Activated CD4-positive, alpha-beta T cell treated with anti-CD3 and anti-CD28 coated beads for 36 hours (primary cell): Measurements from ENCODE around the gene NIF3L1. TPM values are rescaled to one million over a fixed set of nuclear protein-coding genes. Genes with fewer than 3 reads are reported as not detected.
"Not testable (repeated sequence)": the region's sequence is repeated elsewhere in the genome, so short reads cannot be mapped to it uniquely, and the experiment has no call there.

Experiments used
- ATAC-seq: fragments of 200-7000 bp; cut with Tn5 transposase; one replicate; pipeline ENCODE4 v1.10.0; 2021; ENCODE audit warnings: mild to moderate bottlenecking, moderate library complexity
- CTCF ChIA-PET: fragments of 350-600 bp; sonication (Branson Sonifier 250); formaldehyde crosslinking; loops from one replicate; lab custom pipeline; 2021; ENCODE audit warnings: antibody characterized with exemption; lab: Charles Lee
- POLR2A ChIA-PET: fragments of 350-600 bp; sonication (Branson Sonifier 250); formaldehyde crosslinking; loops from one replicate; lab custom pipeline; 2021; ENCODE audit warnings: antibody characterized with exemption, inconsistent platforms; lab: Charles Lee
- DNase-seq: peaks from one replicate; pipeline ENCODE4 v3.0.0-alpha.2; 2020
- H3K27ac Mint-ChIP-seq: one replicate; pipeline ENCODE4 v1.8.0; 2021; ENCODE audit warnings: mixed read lengths
- H3K27me3 Mint-ChIP-seq: one replicate; pipeline ENCODE4 v1.8.0; 2021; ENCODE audit warnings: mixed read lengths
- H3K36me3 Mint-ChIP-seq: one replicate; pipeline ENCODE4 v1.8.0; 2021; ENCODE audit warnings: low read depth, mixed read lengths
- H3K4me1 Mint-ChIP-seq: one replicate; pipeline ENCODE4 v1.8.0; 2021; ENCODE audit warnings: mixed read lengths
- H3K4me3 Mint-ChIP-seq: one replicate; pipeline ENCODE4 v1.8.0; 2021; ENCODE audit warnings: mild to moderate bottlenecking, moderate library complexity, mixed read lengths
- H3K9me3 Mint-ChIP-seq: one replicate; pipeline ENCODE4 v1.8.0; 2021; ENCODE audit warnings: low read depth, mixed read lengths
- intact Hi-C, 2 experiments: fragments of 100-400 bp; cut with DNase I in 1 of 2; cut with micrococcal nuclease in 1 of 2; formaldehyde crosslinking; loops; one replicate each; pipeline versions ENCODE4 v1.14.2 to v1.15.1; 2022 to 2024; cut with DNase I, micrococcal nuclease
- total RNA-seq, 2 experiments: library from RNA; stranded (reverse); gene quantifications; one replicate each; pipeline ENCODE4 v1.2.3, GENCODE V29; 2021

The NIF3L1 gene
- total RNA-seq, 2 experiments from 2014 or later, result 37.0 to 47.7 TPM

DNA sequence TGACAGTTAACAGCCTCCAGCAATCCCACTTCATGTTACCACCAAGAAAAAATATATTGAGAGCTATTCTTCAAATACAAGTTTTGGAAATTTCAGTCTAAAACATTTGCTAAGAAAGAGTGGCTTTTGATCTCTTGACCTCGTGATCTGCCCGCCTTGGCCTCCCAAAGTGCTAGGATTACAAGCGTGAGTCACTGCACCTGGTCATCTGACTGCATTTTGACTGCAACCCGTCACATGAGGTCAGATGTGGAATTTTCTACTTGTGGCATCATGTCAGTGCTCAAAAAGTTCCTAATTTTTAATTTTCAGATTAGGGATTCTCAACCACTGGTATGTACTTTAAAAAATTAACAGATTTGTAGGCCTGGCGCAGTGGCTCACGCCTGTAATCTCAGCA, 15.6 kb upstream of the NIF3L1 start:
- CTCF ChIA-PET, result interaction anchor here (0.6 kb wide), 1 partner anchor 56 kb away, joined by 4 read pairs; no protein-coding TSS in a partner anchor

DNA sequence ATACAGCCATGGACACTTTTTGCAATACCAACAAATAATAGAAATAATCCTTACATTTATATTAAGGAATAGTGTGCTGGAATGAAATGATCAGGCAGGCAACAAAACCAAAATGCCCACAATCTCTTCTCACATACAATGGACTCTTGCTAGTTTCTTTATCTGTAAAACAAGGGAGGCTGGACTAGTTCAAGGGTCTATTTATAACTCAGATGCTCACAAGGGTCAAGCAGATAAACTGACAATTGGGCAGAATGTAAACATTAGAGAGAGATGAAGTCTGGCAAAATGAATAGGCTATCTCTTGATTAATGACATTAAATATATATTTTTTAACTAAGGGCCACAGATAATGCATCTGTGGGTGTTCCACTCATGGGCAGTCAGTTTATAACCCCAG, 11.7 kb upstream of the NIF3L1 start:
- no peak overlapping the region for H3K4me3 Mint-ChIP-seq
- CTCF ChIA-PET, result interaction anchor here (0.9 to 1.3 kb wide), 2 partner anchors 9 to 282 kb away, joined by 3 to 6 read pairs; no protein-coding TSS in a partner anchor
- no peaks in the 10 kb centered on the region for H3K9me3 Mint-ChIP-seq
- DNase-seq (no peak), ATAC-seq (no peak)
- no peaks in the 10 kb centered on the region for H3K27me3 Mint-ChIP-seq
- POLR2A ChIA-PET, result interaction anchor here (0.6 to 0.7 kb wide), 2 partner anchors 13 to 32 kb away, joined by 3 to 4 read pairs; partner anchors contain the start of gene CLK1
- intact Hi-C loops, result no loop called here
- no peak overlapping the region for H3K27ac Mint-ChIP-seq
- peaks cover 52% of the 10 kb centered on the region for H3K36me3 Mint-ChIP-seq
- H3K4me1 Mint-ChIP-seq, result peaks cover 7% of the 10 kb centered on the region

More for the DNA sequence above, 15.6 kb upstream of the NIF3L1 start:
- POLR2A ChIA-PET, result no interaction called here
- DNase-seq (no peak), ATAC-seq (no peak)
- H3K36me3 Mint-ChIP-seq, result peaks cover 33% of the 10 kb centered on the region
- intact Hi-C loops, result no loop called here
- no peaks in the 10 kb centered on the region for H3K9me3 Mint-ChIP-seq
- H3K27me3 Mint-ChIP-seq, result no peaks in the 10 kb centered on the region
- H3K4me1 Mint-ChIP-seq, result peaks cover 4% of the 10 kb centered on the region
- no peak overlapping the region for H3K4me3 Mint-ChIP-seq
- H3K27ac Mint-ChIP-seq, result no peak overlapping the region

DNA sequence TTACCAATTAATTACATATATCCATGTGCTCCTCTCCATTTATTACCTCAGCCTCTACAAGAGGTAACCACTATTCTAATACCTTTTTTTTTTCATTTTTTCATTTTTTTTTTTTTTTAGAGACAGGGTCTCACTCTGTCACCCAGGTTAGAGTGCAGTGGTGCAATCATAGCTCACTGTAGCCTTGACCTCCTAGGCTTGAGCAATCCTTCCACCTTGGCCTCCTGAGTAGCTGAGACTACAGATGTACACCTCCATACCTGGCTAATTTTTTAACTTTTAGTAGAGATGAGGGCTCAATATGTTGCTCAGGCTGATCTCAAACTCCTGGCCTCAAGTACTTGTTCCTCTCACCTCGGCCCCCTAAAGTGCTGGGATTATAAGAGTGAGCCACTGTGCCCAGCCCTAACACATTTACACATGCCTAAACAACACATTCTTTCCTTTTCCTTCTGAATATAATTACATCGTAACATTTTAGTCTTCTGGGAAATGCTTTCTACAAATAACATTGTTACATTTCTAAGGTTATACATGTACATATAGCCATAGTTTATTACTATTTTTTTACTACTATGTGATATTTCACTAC, 10.8 kb upstream of the NIF3L1 start:
- H3K4me3 Mint-ChIP-seq, result no peak overlapping the region
- no peaks in the 10 kb centered on the region for H3K27me3 Mint-ChIP-seq
- no peak overlapping the region for H3K27ac Mint-ChIP-seq
- ChIA-PET CTCF (interaction anchor here (0.7 to 1.3 kb wide), 4 partner anchors 9 to 281 kb away, joined by 3 to 6 read pairs (median 3); no protein-coding TSS in a partner anchor), POLR2A (interaction anchor here (0.6 to 0.7 kb wide), 2 partner anchors 14 to 31 kb away, joined by 3 to 4 read pairs; partner anchors contain the start of gene CLK1)
- H3K36me3 Mint-ChIP-seq, result peaks cover 54% of the 10 kb centered on the region
- peaks cover 7% of the 10 kb centered on the region for H3K4me1 Mint-ChIP-seq
- DNase-seq (no peak), ATAC-seq (no peak)
- no peaks in the 10 kb centered on the region for H3K9me3 Mint-ChIP-seq
- intact Hi-C loops, result no loop called here

DNA sequence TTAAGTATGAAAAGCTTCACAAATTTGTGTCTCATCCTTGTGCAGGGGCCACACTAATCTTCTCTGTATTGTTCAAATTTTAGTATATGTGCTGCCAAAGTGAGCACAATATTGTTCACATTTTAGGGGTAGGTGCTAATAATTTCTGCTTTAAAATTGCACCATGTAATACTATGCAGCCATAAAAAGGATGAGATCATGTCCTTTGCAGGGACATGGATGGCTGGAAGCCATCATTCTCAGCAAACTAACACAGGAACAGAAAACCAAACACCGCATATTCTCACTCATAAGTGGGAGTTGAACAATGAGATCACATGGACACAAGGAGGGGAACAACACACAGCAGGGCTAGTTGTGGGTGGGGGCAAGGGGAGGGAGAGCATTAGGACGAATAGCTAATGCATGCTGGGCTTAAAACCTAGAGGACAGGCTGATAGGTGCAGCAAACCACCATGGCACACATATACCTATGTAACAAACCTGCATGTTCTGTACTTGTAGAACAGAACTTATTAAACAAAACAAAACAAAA, 7.4 kb upstream of the NIF3L1 start:
- DNase-seq, intact Hi-C loops, H3K4me3 Mint-ChIP-seq, H3K27ac Mint-ChIP-seq, ATAC-seq, H3K27me3 Mint-ChIP-seq, CTCF ChIA-PET, POLR2A ChIA-PET, H3K9me3 Mint-ChIP-seq: not testable (repeated sequence)
- Mint-ChIP-seq H3K4me1 (peaks cover 14% of the 10 kb centered on the region), H3K36me3 (peaks cover 50% of the 10 kb centered on the region)

DNA sequence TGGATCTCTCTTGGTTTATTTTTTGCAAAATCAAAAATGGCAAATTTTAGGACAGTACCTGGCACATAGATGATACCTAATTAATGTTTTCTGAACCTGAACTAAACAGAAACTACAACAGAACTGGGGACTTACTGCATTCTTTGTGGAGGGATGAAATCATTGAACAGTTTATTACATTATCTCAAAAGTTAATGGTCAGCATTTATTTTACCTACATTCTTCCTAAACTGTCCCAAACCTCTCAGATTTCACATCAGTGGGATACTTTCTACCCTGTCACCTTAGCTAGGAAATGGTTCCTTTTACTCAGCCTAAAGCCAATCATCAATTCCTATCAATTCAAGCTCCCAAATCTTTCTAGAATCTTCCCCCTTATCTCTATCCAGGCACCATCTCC, 10.3 kb downstream of the NIF3L1 start:
- ATAC-seq (no peak), DNase-seq (no peak)
- POLR2A ChIA-PET, result no interaction called here
- Mint-ChIP-seq H3K4me3 (no peak overlapping the region), H3K27me3 (no peaks in the 10 kb centered on the region), H3K36me3 (peaks cover 50% of the 10 kb centered on the region), H3K4me1 (peaks cover 2% of the 10 kb centered on the region), H3K27ac (peak overlapping the region; percentile 40), H3K9me3 (no peaks in the 10 kb centered on the region)
- CTCF ChIA-PET, result interaction anchor here (0.8 to 4.3 kb wide), 3 partner anchors 10 to 333 kb away, joined by 5 to 25 read pairs (median 5); partner anchors contain the start of genes NIF3L1 and PPIL3
- intact Hi-C loops, result no loop called here

DNA sequence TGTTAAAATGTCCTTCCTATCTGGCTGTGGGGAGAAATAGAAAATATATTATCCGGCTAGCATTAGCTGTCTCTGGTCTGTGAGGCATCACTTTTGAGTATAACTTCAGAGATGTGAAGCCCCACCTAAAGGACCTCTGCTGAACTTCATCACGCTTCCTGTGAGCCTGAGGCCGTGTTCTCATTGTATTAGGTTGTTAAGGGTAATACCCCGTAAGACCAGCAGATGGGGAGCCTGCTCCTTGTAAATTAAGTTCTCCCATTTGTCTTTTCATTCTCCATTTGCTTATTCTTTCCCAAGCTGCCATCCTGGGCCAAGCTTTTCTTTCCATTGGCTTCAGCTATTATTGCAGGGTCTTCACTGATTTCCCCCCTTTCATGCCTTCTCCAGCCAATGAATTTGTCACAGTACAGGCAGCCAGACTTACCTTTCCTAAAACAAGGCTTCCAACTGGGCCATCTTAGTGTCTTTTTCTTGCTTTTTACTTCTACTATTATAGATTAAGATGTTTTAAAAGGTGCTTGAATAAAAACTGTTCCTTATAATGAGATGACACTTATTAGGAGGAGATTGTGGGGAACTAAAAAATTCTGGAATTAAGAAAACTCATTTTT, 12.4 kb downstream of the NIF3L1 start:
- CTCF ChIA-PET, result interaction anchor here (0.6 to 4.3 kb wide), 25 partner anchors 9 to 1393 kb away, joined by 3 to 25 read pairs (median 3); partner anchors contain the start of genes CASP10, NIF3L1 and PPIL3
- Mint-ChIP-seq H3K4me1 (peaks cover 2% of the 10 kb centered on the region), H3K27ac (peak overlapping the region; percentile 73), H3K36me3 (peaks cover 46% of the 10 kb centered on the region), H3K4me3 (no peak overlapping the region), H3K27me3 (no peaks in the 10 kb centered on the region), H3K9me3 (no peaks in the 10 kb centered on the region)
- ATAC-seq (peak; percentile 100), DNase-seq (peak; percentile 83)
- POLR2A ChIA-PET, result no interaction called here
- intact Hi-C loops, result loop anchor here (1.0 to 5.0 kb wide), 8 partner anchors 61 to 461 kb away; partner anchors contain the start of genes HYCC2 (in 1 of the 2) and ORC2 (in 1 of the 2)

DNA sequence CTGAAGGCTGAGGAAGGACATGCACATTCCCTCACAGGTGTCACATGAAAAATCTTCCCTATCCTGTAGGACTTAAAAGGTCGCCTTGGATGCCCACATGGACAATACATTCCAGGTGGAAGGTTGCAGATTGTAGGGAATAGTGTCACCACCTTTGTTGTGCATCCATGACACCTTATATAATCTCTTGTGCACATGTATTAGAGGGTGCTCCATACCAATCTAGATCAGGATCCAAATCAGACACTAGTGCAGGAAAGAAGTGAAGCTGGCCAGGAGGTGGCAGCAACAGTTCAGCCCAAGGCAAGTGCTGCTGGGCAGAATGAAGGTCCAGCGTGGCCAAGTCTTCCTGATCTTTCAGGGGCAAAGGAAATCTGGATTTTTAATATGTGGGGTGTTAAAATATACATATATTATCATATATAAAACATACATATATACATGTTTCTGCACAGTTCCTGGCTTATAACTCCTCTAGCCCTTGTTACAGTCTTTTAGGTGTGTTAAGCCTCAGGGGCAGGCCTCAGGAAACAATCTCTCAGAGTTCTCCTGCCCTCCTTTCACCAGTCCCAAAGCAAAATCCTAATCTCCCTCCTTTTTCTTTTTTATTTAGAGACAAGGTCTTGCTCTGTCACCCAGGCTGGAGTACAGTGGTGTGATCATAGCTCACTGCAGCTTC, 16.6 kb downstream of the NIF3L1 start:
- ChIA-PET CTCF (interaction anchor here (0.7 to 3.8 kb wide), 19 partner anchors 8 to 327 kb away, joined by 3 to 34 read pairs (median 5); partner anchors contain the start of genes CASP10 and NIF3L1), POLR2A (interaction anchor here (0.6 to 0.7 kb wide), 2 partner anchors 41 to 347 kb away, joined by 3 to 5 read pairs; partner anchors contain the start of gene CLK1)
- Mint-ChIP-seq H3K27me3 (no peaks in the 10 kb centered on the region), H3K4me1 (peaks cover 2% of the 10 kb centered on the region), H3K36me3 (peaks cover 28% of the 10 kb centered on the region), H3K27ac (peak overlapping the region; percentile 47), H3K9me3 (no peaks in the 10 kb centered on the region), H3K4me3 (no peak overlapping the region)
- intact Hi-C loops, result loop anchor here (1.0 kb wide), 3 partner anchors 164 to 327 kb away; no protein-coding TSS in a partner anchor
- ATAC-seq, result peak; percentile 53
- peak; percentile 81 for DNase-seq

DNA sequence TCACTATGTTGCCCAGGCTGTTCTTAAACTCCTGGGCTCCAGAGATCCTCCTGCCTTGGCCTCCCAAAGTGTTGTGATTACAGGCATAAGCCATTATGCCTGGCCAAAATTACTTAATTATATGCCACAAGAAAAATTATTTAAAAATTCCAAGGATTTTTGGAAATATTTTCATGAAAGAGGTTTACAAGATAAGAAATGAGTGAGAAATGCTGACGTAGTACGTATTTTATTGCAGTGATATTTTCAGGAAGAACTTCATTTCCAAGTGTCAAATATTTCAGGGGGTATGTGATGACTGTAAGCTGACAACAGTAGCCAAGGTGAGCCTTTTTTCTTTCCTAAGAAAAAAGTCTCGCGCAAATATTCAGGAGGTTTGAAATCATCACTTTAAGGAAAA, 20.8 kb downstream of the NIF3L1 start:
- Mint-ChIP-seq H3K27ac (no peak overlapping the region), H3K27me3 (no peaks in the 10 kb centered on the region), H3K9me3 (no peaks in the 10 kb centered on the region), H3K4me1 (no peaks in the 10 kb centered on the region), H3K4me3 (no peak overlapping the region), H3K36me3 (peaks cover 27% of the 10 kb centered on the region)
- DNase-seq, result no peak
- no peak for ATAC-seq
- CTCF ChIA-PET, result interaction anchor here (0.8 kb wide), 1 partner anchor 312 kb away, joined by 4 read pairs; no protein-coding TSS in a partner anchor
- POLR2A ChIA-PET, result no interaction called here
- intact Hi-C loops, result no loop called here

DNA sequence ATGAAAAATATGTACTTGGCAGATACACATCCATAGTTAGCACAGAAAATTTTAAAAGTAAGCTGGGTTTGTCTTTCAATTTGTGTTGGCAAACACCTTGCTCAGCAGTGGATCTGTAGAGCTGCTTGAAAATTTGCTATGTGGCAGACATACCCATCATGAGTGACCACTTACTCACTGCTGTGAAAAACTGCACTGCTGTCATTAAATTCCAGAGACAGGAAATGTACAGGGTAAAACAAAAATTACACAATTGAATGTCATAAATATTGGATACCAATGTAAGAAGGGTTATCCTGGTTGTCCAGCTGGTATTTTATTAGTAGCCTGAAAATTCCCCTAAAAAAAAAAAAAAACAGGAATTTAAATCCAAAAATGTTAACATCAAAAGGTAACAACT, 24.5 kb downstream of the NIF3L1 start:
- intact Hi-C loops, result no loop called here
- Mint-ChIP-seq H3K27me3 (no peaks in the 10 kb centered on the region), H3K9me3 (no peaks in the 10 kb centered on the region), H3K4me3 (no peak overlapping the region), H3K4me1 (no peaks in the 10 kb centered on the region), H3K27ac (peak overlapping the region; percentile 52), H3K36me3 (peaks cover 29% of the 10 kb centered on the region)
- DNase-seq (no peak), ATAC-seq (no peak)
- CTCF ChIA-PET, result interaction anchor here (0.6 to 0.9 kb wide), 4 partner anchors 8 to 110 kb away, joined by 3 to 4 read pairs (median 3); no protein-coding TSS in a partner anchor
- POLR2A ChIA-PET, result no interaction called here

DNA sequence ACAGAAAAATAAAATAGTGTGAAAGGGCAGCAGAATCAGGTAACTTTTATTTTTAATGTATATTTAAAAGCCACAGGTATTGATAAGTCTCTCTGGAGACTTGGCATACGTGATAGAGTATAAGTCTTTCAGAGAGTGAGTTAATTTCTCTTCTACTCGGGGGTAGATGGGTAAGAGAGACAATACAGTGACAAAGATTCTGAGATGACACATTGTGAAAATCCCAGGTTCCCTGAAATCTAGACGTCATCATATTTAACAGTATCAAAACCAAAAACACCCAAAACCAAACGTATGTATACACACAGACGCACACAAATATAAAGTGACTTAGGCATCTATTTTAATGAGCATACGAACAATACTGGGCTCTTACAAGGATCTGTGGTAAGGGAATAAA, 33.3 kb downstream of the NIF3L1 start:
- intact Hi-C loops, result no loop called here
- DNase-seq (no peak), ATAC-seq (peak; percentile 98)
- ChIA-PET POLR2A (interaction anchor here (0.6 kb wide), 1 partner anchor 213 kb away, joined by 4 read pairs; no protein-coding TSS in a partner anchor), CTCF (no interaction called here)
- Mint-ChIP-seq H3K27ac (peak overlapping the region; percentile 70), H3K9me3 (no peaks in the 10 kb centered on the region), H3K36me3 (peaks cover 22% of the 10 kb centered on the region), H3K4me3 (no peak overlapping the region), H3K27me3 (no peaks in the 10 kb centered on the region), H3K4me1 (peaks cover 10% of the 10 kb centered on the region)
